ENCODE data around the gene PAF1.

The PAF1 gene

DNA sequence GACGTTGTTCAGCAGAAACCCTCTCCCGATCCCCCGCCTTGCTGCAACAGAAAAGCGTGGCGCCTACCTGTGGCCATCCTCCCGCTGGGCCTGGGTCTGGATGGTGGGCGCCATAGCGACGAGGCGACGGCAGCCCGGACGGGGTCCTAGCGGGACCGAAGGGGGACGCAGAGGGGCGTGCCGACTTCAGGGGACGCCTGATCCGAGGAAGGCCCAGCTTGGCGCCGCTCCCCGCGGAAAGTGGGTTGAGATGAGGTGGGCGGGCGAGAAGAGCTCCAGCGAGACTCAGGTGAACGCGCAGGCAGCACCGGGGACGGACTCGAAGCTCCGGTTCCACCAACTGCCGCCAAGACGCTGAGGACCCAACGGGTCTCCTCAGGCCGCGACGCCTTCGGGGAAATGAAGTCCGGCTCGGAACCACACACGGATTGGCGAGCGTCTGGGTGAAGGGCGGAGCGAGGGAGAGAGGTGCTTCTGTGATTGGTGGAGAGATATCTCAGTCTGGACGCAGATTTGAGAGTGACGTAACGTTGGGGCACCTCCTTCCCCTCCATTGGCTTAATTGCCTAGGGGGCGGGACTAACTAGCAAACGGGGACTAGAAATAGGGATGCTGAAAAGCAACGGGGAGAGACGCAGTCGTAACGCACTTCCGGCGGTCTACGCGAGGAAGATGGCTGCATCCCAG is at the start of gene PAF1, which contains the start of gene MED29:
Gene PAF1 (minus strand): TSS at position 356 of the 687 bp plus-strand sequence. CDS start 242 bp downstream, at position 114.
Gene MED29 (plus strand): TSS at position 628 of the 687 bp plus-strand sequence. CDS start 45 bp downstream, at position 673.
- TF ChIP-seq, protein P1, sequence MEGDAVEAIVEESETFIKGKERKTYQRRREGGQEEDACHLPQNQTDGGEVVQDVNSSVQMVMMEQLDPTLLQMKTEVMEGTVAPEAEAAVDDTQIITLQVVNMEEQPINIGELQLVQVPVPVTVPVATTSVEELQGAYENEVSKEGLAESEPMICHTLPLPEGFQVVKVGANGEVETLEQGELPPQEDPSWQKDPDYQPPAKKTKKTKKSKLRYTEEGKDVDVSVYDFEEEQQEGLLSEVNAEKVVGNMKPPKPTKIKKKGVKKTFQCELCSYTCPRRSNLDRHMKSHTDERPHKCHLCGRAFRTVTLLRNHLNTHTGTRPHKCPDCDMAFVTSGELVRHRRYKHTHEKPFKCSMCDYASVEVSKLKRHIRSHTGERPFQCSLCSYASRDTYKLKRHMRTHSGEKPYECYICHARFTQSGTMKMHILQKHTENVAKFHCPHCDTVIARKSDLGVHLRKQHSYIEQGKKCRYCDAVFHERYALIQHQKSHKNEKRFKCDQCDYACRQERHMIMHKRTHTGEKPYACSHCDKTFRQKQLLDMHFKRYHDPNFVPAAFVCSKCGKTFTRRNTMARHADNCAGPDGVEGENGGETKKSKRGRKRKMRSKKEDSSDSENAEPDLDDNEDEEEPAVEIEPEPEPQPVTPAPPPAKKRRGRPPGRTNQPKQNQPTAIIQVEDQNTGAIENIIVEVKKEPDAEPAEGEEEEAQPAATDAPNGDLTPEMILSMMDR (IDR thresholded peaks at IDR 0.05; ENCODE audit: low read depth, low read length), result no peak

DNA sequence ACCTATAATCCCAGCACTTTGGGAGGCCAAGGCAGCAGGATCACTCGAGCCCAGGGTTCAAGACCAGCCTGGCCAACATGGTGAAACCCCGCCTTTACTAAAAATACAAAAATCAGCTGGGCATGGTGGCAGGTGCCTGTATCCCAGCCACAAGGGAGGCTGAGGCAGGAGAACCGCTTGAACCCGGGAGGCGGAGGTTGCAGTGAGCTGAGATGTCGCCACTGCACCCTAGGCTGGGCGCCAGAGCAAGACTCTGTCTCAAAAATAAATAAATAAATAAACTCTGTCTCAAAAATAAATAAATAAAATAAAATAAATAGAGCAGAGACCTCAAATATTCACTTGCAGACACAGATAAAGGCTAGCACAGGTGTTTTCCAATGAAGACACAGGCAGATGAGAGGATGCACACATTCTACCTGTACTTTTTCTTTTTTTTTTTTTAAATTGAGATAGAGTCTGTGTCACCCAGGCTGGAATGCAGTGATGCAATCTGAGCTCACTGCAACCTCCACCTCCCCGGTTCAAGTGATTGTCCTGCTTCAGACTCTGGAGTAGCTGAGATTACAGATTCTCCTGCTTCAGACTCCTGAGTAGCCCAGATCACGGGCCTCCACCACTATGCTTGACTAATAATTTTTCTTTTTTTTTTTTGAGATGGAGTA is 47.5 kb upstream of the PAF1 start:
- DNase-seq (ENCODE audit: extremely low read depth, low read depth), result no peak
- TF ChIP-seq, protein P1 (IDR thresholded peaks at IDR 0.05; ENCODE audit: low read depth, low read length), result no peak

More for the DNA sequence above, at the start of gene PAF1, which contains the start of gene MED29:
- DNase-seq (ENCODE audit: extremely low read depth, low read depth), result peak; percentile 99

DNA sequence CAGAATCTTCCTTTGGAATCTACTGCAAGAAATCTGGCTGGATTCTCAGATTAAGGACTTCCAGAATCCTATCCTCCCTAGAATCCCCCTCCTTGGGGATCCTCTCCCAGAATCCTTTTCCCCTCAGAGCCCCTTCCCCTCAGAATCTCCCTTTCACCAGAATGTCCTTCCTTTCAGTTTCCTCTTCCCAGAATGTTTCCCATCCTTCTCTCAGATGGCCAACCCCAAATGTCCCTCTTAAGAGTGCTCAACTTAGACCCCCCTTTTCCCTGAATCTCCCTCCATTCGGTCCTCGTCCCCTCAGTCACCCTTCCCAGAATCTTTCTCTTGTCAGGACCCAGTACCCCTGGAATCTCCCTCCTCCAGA is 45.4 kb upstream of the PAF1 start:
- no peak for DNase-seq (ENCODE audit: extremely low read depth, low read depth)
- TF ChIP-seq, protein P1 (IDR thresholded peaks at IDR 0.05; ENCODE audit: low read depth, low read length), result no peak

DNA sequence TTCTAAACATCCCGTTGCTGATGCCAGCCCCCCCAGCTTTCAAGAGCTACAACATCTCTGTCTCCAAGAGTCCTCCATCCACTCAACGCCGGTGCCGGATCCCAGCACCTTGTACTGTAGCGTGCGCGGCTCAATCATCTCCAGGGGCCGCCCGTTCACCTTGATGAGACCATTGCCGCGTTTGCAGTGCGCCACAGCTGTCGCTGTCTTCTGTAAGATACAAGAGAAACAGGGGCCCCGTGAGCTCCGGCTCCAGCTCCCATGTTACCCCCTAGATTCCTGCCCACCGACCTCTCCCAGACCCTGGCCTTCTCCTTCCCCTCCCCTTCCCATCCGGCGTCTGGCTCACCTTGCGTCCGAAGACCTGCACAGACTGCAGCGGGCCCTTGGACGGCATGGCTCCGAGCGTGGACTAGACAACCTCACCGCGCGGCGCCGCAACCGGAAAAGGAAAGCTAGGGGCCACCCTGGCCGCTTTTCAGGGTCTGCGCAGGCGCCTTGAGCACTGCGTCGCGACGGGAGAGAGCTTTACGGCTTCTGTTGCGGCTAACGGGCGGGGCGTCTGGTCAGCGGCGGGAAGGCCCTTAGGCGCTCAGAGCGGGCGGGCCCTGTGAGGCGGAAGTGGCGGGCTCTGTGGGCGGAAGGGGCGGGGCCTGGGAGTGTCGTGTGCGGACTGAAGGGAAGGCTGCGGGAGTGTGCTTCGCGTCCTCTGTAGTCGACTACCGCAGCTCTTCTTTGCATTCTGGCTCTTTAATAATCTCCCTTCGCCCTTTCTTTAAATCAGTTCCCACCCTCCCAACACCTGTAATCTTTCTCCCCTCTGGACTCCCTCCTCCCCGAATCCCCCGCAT is 44.8 kb upstream of the PAF1 start, which contains the start of gene RPS16:
Gene RPS16 (minus strand): TSS at position 451 of the 851 bp plus-strand sequence. CDS start 54 bp downstream, at position 397.
- peak; percentile 94 for DNase-seq (ENCODE audit: extremely low read depth, low read depth)
- TF ChIP-seq, protein P1 (IDR thresholded peaks at IDR 0.05; ENCODE audit: low read depth, low read length), result no peak

DNA sequence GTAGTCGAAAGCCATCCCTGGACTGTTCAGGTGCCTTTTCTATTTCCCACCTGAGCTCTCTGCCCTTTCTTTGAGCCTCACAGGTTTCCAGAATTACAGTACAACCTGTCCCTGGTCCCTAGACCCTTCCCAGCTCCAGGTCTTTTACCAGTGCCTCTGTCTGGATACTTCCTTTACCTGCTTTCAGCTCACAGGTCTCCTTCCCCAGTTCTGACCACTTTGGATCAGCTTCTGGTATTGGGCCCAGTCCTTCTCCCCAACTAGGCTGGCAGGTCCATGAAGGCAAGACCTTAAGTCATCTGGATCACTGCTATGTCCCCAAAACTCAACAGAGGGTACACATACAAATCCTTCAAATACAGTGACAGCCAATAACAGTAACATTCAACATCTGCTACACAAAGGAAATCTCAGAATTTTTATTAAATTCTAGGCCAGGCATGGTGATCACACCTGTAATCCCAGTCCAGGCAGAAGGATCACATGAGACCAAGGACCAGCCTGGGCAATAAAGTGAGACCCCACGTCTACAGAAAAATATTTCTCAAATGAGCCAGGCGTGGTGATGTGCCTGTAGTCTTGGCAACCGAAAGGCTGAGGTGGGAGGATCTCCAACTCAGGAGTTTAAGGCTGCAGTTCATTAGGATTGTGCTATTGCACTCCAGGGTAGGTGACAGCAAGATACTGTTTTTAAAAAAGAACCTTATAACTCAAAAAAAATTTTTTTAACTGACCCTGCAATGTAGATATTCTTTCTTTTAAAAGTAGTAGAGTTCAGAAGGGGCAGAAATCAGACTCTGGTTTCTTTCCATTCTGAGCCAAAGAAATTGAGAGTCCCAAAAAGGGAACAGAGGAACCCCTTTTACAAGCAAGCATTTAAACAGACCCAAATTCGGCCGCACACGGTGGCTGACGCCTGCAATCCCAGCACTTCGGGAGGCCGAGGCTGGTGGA is 43.5 kb upstream of the PAF1 start:
- TF ChIP-seq, protein P1 (IDR thresholded peaks at IDR 0.05; ENCODE audit: low read depth, low read length), result no peak
- DNase-seq (ENCODE audit: extremely low read depth, low read depth), result no peak

DNA sequence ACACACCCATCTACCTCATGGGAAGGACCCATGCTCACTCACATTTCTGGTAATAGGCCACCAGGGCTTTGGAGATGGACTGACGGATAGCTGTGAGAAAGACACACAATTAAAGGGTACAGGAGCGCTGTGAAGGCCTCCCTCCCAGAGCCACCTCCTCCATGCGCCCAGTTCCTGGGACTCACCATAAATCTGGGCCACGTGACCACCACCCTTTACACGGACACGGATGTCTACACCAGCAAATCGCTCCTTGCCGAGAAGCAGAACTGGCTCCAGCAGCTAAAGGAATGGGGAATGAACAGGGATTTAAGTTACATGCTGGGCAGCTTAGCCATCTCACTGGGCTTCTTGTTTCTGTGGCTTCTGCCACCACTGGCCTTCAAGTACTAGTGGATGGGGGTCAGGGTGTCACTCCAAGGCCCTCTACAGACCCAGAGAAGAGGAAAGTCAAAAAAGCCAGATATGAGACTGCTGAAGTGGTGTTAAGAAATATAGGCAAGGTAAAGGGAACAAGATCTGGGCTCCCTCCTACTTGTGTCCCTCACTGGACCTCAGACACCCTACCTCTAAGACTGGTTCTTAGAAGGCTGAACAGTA is 42.7 kb upstream of the PAF1 start:
- no peak for DNase-seq (ENCODE audit: extremely low read depth, low read depth)
- TF ChIP-seq, protein P1 (IDR thresholded peaks at IDR 0.05; ENCODE audit: low read depth, low read length), result no peak

All from AG09319 (cell line).